ENCODE data around the gene ABI2. TPM values are rescaled to one million over a fixed set of nuclear protein-coding genes. Genes with fewer than 3 reads are reported as not detected.
"Not testable (repeated sequence)": the region's sequence is repeated elsewhere in the genome, so short reads cannot be mapped to it uniquely, and the experiment has no call there.

ABI2 gene
- 40.7 TPM for polyA plus RNA-seq (ENCODE audit: insufficient read length)

DNA sequence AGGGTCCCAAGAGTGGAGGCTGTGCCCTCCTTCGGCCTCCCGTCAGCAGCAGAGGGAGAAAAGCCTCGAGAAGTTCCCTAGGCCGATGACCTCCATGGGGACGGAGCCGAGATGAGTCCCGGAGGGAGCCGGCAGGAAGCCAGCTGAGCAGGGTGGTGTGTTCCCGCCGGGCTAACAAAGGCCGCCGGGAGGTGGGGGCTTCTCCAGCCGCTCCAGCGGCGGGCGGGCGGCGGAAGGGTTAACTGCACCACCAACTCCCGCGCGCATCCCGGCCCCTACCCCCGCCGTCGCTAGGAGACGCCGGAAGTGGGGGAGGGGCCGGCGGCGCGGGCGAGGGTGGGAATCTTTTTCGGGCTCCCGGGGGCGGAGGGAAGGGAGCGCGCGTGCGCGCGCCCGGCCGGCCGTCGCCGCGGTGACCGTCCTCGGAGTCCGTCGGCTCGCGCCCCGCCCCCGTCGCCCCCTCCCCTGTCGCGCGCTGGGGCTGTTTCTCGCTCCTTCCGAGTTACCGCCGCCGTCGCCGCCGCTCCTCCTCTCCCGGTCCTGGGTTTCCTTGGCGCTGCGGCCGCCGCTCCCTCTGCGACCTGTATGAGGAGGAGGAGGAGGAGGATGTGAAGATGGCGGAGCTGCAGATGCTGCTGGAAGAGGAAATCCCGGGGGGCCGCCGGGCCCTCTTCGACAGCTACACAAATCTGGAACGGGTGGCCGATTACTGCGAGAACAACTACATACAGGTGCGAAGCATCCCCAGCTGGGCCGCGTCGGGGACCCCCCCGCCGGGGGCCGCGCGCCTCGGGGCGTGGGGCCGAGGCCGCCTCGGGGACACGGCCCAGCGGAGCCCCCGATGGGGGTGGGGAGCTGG lies at the start of gene ABI2:
ABI2 (plus strand) TSS at position 494 of the 859 bp plus-strand sequence; CDS start at position 615, 121 bp downstream.
- peak; percentile 72 for DNase-seq (ENCODE audit: low read depth)

DNA sequence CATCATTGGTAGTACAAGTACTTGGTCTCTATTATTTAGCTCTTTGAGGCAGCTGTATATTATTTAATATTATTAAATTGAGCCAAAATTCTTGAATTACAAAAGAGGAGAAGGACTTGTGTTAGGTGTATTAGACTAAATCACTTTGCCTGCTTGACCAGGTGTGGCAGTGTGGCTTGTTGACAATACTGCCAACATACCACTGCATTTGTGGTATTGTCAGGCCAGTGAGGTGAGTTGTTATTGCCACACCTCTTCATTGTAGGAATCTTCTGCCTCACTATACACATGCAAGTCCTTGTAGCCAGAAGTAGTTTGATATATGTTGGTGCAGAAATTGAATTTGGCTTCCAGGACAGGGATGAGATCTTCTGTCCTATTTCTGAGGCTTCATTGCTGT lies 48.9 kb upstream of the ABI2 start:
- no peak for DNase-seq (ENCODE audit: low read depth)

DNA sequence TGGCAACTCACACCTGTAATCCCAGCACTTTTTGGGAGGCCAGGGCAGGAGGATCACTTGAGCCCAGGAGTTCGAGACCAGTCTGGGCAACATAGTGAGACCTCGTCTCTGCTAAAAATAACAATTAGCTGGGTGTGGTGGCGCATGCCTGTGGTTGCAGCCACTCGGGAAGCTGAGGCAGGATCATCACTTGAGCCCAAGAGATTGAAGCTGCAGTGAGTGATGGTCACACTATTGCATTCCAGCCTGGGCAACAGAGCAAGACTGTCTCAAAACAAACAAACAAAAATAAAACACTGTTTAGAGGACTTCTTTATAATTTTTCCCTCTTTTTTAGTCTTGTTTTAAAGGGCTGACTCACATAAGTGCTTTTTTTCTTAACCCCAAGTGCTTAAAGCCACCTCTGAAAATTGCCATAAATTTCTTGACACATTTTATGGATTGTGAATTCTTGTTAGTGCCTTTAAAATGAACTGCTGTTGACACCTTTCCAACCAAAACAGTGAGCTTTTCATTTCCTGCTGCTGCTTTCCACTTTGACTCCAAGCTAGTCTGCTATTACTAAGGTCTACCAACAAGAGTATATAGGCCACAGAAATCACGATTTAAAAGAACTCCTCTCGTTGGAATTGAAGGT lies 47.6 kb upstream of the ABI2 start:
- no peak for DNase-seq (ENCODE audit: low read depth)

DNA sequence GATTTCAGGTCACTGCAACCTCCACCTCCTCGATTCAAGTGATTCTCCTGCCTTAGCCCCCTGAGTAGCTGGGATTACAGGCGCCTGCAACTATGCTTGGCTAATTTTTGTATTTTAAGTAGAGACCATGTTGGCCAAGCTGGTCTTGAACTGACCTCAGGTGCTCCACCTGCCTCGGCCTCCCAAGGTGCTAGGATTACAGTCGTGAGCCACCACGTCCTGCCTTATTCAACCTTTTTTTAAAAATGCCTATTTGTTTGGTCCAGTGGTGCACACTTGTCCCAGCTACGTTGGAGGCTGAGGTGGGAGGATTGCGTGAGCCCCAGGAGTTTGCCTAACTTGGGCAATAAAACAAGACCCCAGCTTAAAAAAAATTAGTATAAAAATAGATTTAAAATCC lies 46.1 kb upstream of the ABI2 start:
- DNase-seq (ENCODE audit: low read depth), result no peak

DNA sequence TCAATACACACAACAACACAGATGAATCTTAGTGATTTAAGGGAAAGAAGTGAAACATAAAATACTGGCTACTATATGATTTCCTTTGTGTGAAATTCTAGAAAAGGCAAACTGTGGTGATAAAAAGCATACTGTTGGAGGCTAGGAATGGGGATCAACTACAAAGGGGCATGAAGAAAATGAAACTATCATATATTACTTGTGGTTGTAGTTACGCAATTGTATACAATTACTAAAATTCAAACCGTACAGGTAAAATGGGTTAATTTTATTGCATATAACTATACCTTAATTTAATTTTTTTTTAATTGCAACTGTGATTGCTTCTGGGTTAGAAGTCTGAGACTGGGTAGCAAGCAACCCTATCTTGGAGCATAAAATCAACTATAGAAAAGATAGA lies 41.7 kb upstream of the ABI2 start:
- DNase-seq (ENCODE audit: low read depth), result no peak

DNA sequence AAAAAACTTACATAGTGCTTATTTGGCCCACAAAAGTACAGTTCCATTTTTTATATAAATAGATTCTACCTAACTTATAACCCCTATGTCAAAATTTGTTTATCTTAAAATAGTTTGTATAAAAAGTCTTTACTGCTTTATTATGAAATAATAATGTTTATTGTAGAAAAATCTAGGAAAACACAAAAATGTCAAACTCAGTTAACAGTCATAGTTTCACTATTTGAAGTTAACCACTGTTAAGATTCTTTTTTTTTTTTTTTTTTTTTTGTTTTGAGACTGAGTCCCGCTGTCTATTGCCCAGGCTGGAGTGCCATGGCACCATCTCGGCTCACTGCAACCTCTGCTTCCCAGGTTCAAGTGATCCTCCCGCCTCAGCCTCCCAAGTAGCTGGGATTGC lies 26.5 kb upstream of the ABI2 start:
- DNase-seq (ENCODE audit: low read depth), result no peak

DNA sequence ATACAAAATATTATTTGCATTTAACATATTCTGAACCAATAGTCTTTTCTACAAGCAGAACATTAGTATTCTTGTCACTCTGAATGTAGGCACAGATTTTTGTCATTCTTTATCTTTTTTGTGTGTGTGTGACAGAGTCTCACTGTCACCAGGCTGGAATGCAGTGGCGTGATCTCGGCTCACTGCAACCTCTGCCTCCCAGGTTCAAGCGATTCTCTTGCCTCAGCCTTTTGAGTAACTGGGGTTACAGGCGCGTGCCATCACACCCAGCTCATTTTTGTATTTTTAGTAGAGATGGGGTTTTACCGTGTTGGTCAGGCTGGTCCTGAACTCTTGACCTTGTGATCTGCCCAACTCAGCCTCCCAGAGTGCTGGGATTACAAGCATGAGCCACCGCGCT lies 25.6 kb upstream of the ABI2 start:
- not testable (repeated sequence) for DNase-seq (ENCODE audit: low read depth)

DNA sequence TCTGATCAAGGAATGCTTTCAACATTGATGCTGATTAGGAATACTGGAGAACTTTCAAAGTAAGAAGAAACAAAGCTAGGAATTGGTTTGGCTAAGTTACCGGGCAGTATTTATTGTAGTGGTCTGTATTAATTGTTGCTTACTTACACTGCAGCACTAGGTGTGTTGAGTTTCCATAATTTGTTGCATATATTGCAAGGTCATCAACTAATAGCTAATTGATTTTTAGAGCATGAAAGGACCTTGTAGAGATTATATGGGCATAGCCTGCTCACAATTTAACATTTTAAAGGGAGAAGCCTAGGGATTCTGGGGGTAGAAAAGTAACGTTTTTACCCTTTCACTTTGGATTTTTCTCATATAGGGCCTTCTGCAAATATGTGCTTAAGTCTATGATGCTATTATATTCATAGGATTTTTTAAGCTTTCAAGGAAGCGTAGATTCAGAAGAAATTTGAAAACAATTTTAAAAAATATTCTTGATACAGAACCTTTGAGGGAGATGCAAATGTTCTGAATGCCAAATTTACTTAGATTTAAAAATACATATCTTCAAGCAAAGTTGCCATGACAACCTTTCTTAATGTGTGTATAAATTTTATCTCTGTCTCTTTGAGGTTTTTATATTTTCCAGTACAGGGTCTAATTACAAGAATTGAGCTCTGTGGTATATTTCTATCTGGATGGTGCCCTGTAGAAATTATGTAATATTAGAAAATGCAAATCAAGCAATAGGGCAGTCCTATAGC lies 17.3 kb upstream of the ABI2 start:
- no peak for DNase-seq (ENCODE audit: low read depth)

DNA sequence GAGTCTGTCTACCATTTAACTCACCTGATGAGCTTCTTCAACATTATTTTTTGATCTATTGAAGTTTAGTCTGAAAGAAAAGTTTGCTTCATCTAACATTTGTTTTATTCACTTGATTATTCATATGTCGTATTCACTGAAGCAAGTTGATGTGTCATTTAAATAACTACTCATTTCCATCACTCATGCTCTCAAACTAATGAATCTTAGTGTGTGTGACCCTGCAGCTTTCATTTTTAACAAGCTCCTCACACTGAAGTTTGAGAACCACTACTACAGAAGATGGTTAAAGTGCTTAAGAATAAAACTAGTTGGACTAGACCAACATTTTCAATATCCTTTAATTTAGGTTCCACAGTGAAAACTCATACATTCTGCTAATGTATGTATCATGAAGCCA lies 1.8 kb upstream of the ABI2 start:
- DNase-seq (ENCODE audit: low read depth), result no peak

DNA sequence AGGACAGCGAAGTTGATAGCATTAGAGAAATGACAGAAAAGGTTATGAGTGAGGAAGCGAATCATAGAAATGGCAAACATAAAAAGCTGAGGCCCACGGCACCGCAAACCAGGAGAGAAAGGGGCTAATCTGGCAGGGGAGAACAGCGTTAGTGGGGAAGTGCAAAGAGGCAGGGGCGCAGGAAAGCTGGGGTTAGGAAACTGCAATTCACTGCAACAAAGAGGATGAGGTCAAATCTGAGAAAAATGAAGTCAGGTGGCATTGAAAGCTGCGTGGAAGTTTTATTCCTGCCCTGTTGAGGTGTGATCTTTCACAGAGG lies 653 bp upstream of the ABI2 start:
- no peak for DNase-seq (ENCODE audit: low read depth)

DNA sequence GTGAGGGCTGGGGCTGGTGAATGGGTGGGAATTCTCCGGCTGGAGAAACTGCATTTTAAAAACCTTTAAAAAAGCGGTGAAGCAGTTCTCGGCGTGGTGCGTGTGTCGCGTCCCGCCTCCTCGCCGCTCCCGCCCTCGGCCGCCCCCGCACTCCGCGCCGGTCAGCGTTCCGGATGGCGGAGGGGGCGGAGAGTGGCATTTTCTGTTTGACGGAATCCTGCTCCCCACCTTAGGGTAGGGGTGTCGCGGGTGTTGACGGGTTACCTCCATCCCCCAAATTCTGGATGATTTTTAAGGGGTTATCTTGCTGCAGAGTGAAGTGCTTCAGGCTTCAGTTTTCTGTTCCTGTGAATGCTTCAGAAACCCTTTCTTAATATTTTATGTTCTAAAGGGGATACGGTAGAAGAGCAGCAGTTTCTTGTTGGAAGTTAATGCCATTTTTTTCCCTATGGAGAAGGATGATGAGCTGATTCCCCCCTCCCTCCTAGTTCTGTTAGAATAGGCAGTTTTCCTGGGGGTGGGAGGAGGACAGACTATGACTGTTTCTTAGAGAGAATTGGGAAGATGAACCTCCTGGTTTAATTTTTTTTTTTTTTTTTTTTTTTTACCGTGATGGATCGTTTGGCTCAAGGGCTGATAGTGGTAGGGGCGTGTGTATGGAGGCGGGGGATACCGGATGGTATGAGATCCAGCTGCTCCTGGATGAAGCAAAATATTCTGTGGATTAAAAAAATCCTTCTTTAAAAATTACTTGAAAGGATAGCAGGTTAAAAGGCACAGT lies 756 bp downstream of the ABI2 start:
- no peak for DNase-seq (ENCODE audit: low read depth)

DNA sequence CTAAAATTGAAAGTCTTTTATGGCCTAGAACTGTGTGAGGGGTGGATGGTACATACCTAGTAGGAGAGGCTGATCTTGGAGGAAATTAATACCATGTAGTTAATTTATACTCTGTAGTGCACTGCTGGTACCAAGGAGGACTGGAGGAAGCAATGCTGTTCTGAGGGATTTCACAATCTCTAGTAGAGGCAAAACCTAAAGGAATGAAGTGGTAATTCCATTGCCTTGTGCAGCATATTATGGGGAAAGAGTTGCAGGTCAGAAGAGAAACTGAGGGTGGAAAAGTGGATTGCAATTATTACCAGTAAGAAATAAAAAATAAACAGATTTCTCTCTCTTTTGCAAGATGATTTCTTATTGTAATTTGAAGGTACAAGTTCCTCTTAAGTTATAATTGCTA lies 2.2 kb downstream of the ABI2 start:
- no peak for DNase-seq (ENCODE audit: low read depth)

DNA sequence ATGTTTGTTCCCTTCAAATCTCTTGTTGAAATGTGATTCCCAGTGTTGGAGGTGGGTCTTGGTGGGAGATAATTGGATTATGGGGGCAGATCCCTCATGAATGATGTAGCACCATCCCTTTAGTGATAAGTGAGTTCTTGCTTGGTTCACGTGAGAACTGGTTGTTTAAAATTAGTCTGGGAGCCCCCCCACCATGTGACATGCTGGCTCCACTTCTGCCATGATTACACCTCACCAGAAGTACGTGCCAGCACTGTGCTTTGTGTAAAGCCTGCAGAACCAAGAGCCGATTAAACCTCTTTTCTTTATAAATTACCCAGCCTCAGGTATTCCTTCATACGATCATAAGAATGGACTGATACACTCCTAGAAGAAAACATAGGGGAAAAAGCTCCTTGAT lies 10.1 kb downstream of the ABI2 start:
- no peak for DNase-seq (ENCODE audit: low read depth)

DNA sequence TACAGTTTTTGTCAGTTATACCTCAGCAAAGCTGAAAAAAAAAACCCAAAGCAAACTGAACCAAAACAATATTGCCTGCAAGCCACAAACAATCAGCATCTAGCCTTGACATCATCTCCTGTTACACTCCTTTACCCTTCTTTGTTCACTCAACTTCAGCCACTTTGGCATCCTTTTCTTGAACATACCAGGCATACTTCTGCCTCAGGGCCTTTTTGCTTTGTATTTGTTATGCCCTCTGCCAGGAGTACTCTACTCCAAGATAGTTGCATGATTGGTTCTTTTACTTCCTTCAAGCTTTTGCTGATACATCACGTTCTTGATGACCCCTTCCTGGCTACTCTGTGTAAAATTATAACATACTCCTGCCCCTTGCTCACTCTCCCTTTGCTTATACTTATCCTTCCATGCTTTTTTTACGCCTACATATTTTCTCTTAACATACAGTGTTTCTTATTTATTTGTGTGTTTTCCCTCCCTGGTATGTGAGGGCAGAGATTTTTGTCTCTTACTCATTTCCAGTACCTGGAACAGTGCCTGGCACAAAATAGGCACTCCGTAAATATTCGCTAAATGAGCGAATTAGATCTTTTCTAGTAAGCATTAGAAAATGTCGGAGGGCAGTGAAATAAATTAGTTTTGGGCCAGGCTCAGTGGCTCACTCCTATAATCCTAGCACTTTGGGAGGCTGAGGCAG lies 12.7 kb downstream of the ABI2 start:
- no peak for DNase-seq (ENCODE audit: low read depth)

DNA sequence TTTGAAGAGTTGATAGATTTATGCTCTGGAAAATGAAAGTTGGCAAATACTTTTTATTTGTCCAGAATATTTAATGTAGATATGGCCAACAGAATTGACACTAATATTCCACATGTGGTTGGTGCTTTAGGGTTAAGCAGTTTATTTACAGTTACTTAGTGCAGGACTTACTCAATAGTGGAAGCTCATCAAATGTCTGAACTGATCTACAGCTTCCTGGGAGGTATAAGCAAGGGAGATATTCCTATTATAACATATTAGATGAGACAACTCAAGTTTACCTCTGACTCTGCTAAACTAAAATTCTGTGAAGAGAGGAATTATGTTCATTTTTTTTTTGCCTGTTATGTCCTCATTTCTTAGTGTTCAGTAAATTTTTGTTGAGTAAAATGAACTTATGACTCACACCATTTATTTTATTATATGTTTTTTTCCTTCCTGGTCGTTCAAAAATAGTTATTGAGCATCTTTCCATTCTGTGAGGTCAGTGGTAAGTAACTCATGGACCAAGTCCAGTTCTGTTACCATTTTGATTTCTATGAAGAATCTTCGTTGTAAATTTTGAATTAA lies 13.6 kb downstream of the ABI2 start:
- no peak for DNase-seq (ENCODE audit: low read depth)

DNA sequence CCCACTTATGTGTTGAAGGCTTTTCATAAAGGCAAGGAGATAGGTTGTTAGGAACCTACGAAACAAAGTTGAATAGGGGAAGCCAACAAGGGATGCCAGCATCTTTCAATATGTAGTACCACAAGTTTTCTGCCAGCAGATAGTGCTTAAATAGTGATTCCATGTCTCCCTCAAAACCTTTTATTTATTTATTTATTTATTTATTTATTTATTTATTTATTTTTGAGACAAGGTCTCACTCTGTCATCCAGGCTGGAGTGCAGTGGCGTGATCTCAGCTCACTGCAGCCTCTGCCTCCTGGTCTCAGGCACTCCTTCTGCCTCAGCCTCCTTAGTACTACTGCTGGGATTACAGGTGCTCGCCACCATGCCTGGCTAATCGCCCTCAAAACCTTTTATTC lies 14.2 kb downstream of the ABI2 start:
- DNase-seq (ENCODE audit: low read depth), result not testable (repeated sequence)

DNA sequence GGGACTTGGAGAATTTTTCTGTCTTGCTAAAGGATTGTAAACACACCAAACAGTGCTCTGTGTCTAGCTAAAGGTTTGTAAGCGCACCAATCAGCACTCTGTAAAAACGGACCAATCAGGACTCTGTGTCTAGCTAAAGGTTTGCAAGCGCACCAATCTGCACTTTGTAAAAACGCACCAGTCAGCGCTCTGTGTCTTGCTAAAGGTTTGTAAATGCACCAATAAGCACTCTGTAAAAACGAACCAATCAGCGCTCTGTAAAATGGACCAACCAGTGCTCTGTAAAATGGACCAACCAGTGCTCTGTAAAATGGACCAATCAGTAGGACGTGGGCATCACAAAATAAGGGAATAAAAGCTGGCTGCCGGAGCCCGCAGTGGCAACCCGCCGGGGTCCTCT lies 16.5 kb downstream of the ABI2 start:
- no peak for DNase-seq (ENCODE audit: low read depth)

DNA sequence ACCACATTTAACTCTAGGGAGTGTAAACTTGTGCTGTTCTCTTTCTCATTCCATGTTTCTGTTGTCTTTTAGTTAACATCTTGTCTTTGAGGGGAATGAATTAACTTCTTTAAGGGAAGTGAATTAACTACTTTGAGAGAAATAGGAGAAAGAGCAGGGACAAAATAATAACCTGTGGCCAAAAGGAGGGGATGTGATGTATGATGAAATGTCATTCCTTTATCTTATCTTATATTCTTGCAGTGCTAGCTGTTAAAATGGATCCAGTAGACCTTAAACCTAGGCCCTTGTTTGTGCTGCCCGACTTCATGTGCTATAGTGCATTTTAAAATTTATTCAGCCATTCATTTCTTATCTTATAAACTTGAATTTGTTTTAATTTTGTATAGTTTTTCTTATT lies 18.4 kb downstream of the ABI2 start:
- DNase-seq (ENCODE audit: low read depth), result no peak

DNA sequence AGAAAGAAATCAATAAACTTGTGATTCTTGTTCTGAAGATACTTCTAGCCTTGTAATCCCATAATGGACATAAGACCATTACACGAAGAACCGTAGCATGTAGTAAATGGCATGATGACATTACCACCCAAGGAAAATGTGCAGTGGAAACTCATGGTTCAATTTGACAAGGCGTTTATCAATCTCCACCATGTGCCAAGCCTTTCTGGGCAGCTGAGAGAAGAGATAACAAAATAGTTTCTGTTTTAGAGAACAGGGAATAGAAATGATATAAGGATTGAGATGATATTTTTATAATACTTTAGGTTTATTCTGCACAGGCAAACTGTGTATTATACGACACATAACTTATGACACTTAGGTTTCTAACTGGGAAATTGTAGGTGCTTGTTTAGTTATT lies 19.2 kb downstream of the ABI2 start:
- no peak for DNase-seq (ENCODE audit: low read depth)

DNA sequence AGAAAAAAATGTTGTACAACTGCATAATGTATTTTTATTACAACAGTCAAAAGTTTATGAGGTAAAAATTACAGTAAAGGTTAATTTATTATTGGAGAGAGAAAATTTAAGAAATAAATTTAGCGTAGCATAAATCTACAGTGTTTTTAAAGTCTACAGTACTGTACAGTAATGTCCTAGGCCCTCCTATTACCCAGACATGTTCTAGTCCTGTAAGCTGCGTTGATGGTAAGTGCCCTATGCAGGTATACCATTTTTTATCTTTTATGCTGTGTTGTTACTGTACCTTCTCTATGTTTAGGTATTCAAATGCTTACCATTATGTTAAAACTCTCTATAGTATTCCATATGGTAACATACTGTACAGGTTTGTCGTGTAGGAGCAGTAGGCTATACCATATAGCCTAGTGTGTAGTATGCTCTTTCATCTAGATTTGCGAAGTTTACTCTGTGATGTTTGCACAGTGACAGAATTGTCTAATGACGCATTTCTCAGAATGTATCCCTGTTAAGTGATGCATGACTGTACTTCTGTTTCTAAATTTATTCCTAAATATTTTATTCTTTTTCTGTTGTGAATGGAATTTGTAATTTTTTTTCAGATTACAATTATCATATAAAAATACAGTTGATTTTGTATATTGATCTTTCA lies 24.5 kb downstream of the ABI2 start:
- no peak for DNase-seq (ENCODE audit: low read depth)

DNA sequence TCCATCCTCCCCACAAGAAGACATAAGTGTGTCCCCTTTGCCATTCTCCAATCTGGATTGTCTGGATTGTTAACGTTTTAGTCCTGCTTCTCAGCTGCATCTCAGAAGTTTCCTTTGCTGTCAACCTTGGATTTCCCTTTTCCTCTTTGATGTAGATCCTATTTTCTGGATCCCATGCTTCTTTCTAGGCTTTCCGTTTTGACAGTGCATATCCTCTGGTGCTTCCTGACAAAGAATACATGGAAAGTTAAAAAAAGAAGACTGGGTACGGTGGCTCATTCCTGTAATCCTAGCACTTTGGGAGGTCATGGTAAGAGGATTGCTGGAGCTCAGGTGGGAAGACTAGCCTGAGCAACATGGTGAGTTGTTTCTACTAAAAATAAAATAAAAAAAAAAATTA lies 26.8 kb downstream of the ABI2 start:
- no peak for DNase-seq (ENCODE audit: low read depth)

All from forelimb muscle (tissue), 1 donor.